VCaP (cell line): ENCODE results near the gene SLC25A29.

ENCODE experiments used
- H3K27ac ChIP-seq: fragments of 450-650 bp; 2 replicates; pipeline ENCODE4 v1.5.1; 2017
- CTCF ChIP-seq: fragments of 450-650 bp; conservative IDR thresholded peaks from 2 replicates; pipeline ENCODE4 v1.5.1; 2017; ENCODE audit warnings: mild to moderate bottlenecking, moderate library complexity

SLC25A29 gene

GRCh38 chr14:100252684-100253083, 53.6 kb downstream of the SLC25A29 start:
- TF ChIP-seq CTCF: no peak
- no peak overlapping the region for H3K27ac ChIP-seq

- H3K27ac ChIP-seq: no peak overlapping the region
Observed at GRCh38 chr14:100250732-100251465, 55.3 kb downstream of the SLC25A29 start.

DNA sequence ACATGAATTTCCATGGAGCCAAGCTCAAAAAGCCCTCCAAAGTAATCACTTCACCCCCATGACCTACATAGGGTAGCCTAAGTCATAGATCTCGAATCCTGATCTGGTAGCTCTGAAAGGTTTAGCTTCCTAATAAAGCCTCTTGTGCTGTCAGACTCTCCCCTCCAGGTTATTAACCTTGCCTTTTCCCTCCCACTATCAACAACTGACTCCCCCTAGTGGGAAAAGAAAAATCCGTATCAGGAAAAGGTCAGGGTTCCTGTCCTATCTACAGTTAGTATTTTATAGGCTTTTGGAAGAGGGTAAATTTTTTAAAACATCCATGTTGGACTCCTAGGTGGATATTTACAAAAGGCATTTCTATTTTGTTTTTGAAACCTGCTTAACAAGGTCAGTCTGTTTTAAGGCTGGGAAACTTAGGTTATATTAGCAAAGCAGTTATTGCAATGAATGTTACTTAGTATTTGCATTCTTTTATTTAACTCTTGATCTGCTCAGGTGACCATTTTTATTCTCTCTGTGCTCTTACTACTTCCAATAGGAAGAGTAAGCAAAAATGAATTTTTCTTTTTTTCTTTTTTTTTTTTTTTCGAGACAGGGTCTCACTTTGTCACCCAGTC, 59.3 kb downstream of the SLC25A29 start:
- peak overlapping the region; percentile 79 for H3K27ac ChIP-seq
- peak; percentile 76 for TF ChIP-seq CTCF

More at GRCh38 chr14:100250732-100251465, 55.3 kb downstream of the SLC25A29 start:
- no peak for TF ChIP-seq CTCF

GRCh38 chr14:100243020-100243419, 63.2 kb downstream of the SLC25A29 start:
- peak overlapping the region; percentile 97 for H3K27ac ChIP-seq
- no peak for TF ChIP-seq CTCF

- H3K27ac ChIP-seq: peak overlapping the region; percentile 97
- no peak for TF ChIP-seq CTCF
Observed at GRCh38 chr14:100241279-100241678, 65.0 kb downstream of the SLC25A29 start.
